ENCODE measurements around the gene CAMTA1.

Gene CAMTA1

GRCh38 chr1:7040969-7041695, 255.9 kb downstream of the CAMTA1 start:
- ATAC-seq (no peak), DNase-seq (no peak)

- ATAC-seq = no peak
- DNase-seq = no peak
Measured at GRCh38 chr1:7042322-7043190, 257.3 kb downstream of the CAMTA1 start.

DNA sequence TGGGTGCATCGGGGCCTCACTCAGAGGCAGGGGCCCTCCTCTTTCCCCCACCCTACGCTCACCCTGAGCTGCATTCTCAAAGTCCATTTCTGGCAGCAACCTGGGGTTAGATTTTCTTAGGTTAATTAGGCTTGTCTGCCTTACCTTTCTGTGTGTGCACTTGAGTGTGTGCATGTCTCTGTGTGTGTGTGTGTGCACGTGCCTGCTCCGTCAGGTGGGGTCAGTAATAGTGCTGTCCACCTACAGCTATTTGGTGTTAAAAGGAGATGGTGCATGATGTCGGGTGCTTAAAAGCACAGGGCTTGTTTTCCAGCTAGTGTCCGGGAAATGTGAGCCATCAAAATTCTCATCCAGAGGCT, 257.9 kb downstream of the CAMTA1 start:
- DNase-seq = no peak
- no peak for ATAC-seq

DNA sequence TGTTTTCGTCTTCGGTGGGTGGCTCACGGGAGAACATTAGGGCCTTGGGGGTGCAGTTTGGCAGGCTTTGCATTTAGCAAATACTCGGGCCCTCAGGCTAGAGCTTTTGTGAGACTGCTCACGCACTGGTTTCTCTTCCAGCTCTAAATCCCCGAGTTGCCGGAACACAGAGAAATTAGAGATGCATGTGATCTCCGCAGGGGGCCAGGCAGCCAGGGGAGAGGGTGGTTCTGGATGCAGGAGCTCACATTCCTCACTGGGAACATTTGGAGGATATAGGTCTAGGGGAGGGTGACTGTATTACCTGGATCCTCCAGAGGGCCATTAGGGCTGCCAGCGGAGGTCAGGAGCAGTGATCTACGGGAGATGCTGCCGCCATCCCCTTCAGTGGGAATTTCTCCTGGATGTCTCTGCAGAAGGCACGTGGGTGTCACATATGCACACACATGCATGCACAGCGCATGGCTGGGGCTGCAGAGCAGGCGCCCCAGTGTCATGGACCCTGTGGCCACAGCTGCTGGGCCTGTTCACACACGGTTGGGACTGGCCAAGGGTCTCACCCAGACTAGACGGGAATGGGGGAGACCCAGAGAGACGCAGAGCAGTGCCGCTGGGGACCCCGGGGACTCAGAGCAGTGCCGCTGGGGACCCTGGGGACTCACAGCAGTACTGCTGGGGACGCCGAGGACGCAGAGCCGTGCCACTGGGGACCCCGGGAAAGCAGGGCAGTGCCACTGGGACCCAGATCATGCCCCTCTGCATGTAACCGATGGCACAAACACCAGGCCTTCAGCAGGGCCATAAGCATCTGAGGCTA, 258.7 kb downstream of the CAMTA1 start:
- ATAC-seq = no peak

DNA sequence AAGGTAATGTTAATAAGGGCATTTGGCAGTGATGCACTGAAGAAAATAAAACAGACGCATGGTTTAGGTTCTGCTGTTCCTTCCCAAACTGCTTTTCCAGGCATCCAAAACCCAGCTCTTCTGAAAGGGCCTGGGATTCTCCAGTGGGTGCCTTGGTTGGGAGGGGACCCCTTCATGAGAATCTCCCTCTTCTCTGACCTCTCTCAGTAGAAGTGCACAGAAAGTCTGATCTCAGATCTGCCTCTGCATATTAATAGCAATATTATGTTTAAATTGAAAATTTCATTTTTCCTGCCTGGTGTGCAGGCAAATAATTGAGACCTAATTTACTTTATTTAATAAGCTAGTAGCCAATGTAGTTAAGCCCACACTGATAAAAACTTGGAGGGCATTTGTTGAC, 260.6 kb downstream of the CAMTA1 start:
- ATAC-seq (no peak), DNase-seq (no peak)

More for the DNA sequence above, 258.7 kb downstream of the CAMTA1 start:
- no peak for DNase-seq

DNA sequence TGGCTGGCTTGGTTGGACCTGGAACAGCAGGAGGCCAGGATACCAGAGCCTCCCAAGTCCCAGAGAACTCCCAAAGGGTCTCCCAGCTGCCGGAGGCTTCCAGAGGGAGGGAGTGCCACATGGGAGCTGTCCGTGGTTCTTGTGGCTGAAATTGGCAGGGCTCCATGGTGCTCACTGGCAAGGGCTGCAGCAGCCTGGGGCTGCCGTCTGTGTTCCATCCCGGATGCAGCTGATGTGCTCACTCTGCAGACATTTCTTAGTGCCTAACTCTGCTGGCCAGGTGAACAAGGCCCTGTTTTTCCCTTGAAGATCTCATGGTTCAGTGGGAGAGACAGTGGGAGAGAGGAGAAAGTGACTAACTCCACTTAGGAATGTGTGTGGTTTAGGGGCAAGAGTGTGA, 261.1 kb downstream of the CAMTA1 start:
- ATAC-seq = no peak
- no peak for DNase-seq

- ATAC-seq (no peak), DNase-seq (no peak)
Measured at GRCh38 chr1:7046891-7047290, 261.6 kb downstream of the CAMTA1 start.

DNA sequence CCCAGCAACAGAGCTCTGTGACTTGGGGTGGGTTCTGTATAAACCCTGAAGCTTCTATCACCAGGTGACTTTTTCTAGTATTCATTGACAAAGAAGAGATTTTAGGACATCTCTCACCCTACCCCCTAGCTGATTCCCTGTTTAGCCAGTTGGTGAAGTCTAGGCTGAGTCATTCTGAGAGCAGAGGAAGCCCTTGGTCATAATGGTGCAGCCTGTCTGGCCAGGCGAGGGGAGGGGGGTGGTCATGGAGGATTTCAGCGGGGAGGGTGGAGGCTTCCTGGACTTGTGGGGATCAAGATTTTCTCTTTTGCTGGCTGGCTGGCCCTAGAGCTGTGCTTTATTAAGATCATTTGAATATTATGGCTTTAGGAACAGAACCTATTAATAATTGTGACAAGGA, 262.6 kb downstream of the CAMTA1 start:
- no peak for DNase-seq
- no peak for ATAC-seq

DNA sequence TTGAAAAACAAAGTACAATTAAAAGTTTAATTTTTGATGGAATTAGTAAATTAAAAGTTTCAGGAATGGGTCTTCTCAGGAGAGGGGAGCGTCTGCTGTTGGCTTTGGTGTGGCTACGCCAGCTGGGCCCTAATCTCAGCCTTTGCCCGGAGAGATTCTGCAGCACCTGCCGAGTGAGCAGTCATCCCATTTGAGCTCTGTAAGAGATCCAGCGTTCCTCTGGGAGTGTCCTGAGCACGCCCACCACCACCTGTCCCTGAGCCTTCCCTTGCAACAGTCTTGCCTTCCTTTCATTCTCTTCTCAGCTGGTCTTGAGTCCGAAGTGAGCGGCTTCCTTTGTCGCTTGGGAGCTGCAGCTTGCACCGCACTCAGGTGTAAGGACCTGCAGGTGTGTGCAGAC, 263.1 kb downstream of the CAMTA1 start:
- ATAC-seq (no peak), DNase-seq (no peak)

- no peak for ATAC-seq
- no peak for DNase-seq
Measured at GRCh38 chr1:7049913-7050625, 264.8 kb downstream of the CAMTA1 start.

- DNase-seq = no peak
- peak; percentile 23 for ATAC-seq
Measured at GRCh38 chr1:7050751-7051665, 265.8 kb downstream of the CAMTA1 start.

DNA sequence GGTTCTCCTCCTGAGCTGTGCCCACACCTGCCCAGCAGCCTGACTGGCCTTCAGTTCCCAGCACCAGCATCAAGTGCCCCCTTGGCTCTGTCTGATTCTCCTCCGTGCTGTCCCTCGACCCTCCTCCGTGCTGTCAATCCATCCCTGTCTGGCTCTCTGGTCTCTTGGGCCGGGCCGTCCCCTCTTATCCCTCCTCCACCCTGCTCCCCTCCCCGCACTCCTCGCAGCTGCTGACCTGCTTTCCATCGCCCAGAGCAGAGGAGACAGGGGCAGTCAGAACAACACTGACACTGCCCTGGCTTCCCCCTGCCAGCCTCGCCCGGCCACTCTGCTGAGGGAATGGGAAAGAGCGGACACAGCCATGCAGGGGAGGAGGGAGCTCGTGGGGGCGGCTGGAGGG, 267.4 kb downstream of the CAMTA1 start:
- ATAC-seq (no peak), DNase-seq (no peak)

- DNase-seq (no peak), ATAC-seq (no peak)
Measured at GRCh38 chr1:7060745-7061144, 275.5 kb downstream of the CAMTA1 start.

- DNase-seq (no peak), ATAC-seq (no peak)
Measured at GRCh38 chr1:7062346-7063061, 277.2 kb downstream of the CAMTA1 start.

- ATAC-seq = no peak
- DNase-seq = no peak
Measured at GRCh38 chr1:7063981-7064380, 278.7 kb downstream of the CAMTA1 start.

DNA sequence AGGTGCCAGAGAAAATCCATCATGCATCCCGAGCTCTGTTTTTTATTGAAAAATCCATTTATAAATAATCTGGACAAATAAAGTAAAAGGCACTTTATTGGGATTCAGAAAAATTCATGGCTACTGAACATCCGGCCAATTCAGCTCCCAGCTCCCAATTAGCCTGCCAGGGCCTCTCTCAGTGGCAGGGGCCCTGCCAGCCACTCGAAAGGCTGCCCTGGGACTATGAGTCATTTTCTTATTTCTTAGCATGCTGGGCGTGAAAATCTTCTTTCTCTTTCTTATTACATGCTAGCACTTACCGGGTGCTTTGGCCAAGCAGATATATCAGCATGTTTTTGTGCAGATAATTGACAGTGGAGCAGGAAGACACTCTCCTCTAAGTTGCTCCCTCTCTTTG, 283.3 kb downstream of the CAMTA1 start:
- DNase-seq (no peak), ATAC-seq (no peak)

DNA sequence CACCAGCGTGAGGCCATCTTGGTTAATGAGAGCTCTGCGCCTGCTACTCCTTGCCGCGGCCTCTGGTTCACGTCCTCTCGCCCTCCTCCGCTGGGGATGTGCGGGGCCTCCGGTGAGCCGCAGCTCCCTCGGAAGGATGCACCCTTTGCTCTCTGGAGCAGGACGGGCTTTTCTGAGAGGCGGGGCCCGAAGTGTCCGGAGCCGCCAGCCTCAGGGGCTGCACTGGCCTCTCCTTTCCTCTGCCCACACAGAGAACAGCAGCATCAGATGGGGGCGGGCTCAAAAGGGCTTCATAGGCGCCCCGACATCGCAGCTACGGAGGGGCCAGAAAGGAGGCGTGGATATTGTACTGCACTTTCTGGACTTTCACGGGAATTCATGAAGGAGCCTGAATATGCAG, 284.7 kb downstream of the CAMTA1 start:
- ATAC-seq (no peak), DNase-seq (no peak)

DNA sequence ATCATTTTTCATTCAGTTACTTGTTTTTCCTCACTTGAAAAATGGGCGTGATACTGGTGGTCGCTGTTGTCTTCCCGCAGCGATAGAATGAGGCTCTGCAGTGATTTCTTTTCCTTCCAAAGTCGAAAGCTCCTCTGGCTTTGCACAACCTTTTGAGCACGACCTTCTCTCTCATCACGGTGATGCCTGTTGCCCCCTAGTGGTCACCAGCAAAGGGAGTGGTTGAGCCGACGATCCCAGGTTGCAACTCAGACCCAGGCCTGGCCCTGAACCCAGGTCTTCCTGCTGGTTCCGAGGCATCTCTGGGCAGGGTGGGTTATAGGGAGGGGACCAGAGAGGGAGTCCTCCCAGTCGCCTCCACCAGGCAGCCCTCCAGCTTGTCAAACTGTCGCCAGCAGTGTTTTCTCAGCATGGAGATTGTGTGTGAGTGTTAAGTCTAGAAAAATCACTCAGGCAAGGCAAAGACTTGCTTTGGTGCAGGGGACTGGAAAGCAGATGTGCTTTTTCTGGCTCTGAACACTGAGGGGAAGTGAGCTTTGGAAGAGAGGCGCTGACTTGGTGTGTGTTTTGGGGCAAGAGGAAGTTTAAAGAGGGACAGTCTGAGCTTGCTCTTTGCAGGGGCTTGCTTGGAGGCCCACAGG, 285.3 kb downstream of the CAMTA1 start:
- ATAC-seq = no peak
- peak; percentile 59 for DNase-seq

DNA sequence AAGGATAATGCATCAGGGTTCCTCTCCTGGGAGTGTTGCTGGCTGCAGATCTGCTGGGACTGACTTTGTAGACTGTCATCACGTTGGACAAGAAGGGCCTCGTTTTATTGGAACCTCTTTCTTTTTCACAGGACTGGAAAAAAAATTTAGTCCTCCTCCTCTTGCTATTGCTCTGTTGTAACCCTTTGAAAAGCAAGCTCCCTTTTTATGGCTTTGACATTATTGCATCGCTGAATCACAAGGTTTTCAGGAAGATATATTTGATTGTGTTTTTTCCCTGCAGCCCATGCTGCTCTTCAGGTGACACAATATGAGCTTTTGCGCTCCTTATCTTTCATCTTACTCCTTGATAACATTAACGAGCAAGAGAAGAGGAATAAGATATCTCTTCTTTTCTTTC, 290.9 kb downstream of the CAMTA1 start:
- ATAC-seq = no peak

DNA sequence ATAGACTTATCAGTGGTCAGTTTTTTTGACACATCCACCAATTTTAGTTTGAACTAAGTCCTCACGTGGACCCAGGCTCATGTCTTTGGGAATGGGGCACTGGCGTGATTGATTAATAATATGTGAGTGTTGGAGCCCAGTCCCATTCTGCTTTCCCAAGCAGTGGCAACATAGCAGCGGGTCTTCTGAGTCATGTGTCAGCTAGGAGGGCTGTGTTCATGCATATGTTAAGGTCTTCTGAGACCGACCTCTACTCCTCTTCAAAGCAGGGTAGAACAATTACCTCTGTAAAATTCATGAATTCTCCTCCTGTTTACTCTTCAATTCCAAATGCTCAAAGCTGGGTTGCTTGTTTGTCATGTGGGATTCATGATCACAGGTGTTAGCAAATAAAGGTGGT, 291.3 kb downstream of the CAMTA1 start:
- no peak for ATAC-seq

More for the DNA sequence above, 290.9 kb downstream of the CAMTA1 start:
- DNase-seq = no peak

More for the DNA sequence above, 291.3 kb downstream of the CAMTA1 start:
- DNase-seq = no peak
